HL-60 (cell line): Measurements from ENCODE around the gene ADAMTS17.

Source experiments
- DNase-seq, 2 experiments: peaks; one replicate each; pipeline ENCODE4 v3.0.0-alpha.2; 2010 to 2020; ENCODE audit warnings: low read depth in 1 of 2, low spot score in 1 of 2
- H3K27ac ChIP-seq: fragments of 250-450 bp; sonication (Bioruptor Pico); replicated peaks from 2 replicates; pipeline ENCODE4 v1.5.1; 2020; ENCODE audit warnings: mild to moderate bottlenecking, moderate library complexity
- H3K27me3 ChIP-seq: fragments of 250-450 bp; sonication (Bioruptor Pico); 2 replicates; pipeline ENCODE4 v1.5.1; 2021; ENCODE audit warnings: mild to moderate bottlenecking, moderate library complexity; ENCODE audit not compliant: insufficient read depth, poor library complexity, severe bottlenecking
- H3K4me3 ChIP-seq: replicated peaks from 2 replicates; pipeline ENCODE4 v1.5.1; 2011; ENCODE audit warnings: mild to moderate bottlenecking, control low read depth, low read length; ENCODE audit not compliant: insufficient read depth
- GABPA ChIP-seq: IDR thresholded peaks from 2 replicates; pipeline ENCODE4 v1.6.1; 2012; ENCODE audit warnings: low read depth
- POLR2AphosphoS5 ChIP-seq: IDR thresholded peaks from 2 replicates; pipeline ENCODE4 v1.6.1; 2012; ENCODE audit warnings: low read depth
- SPI1 ChIP-seq: IDR thresholded peaks from 2 replicates; pipeline ENCODE4 v1.6.1; 2012; ENCODE audit warnings: low read depth, mild to moderate bottlenecking, borderline replicate concordance
- TF ChIP-seq, protein P1 (sequence below): IDR thresholded peaks from 2 replicates; pipeline ENCODE4 v1.6.1; 2012; ENCODE audit warnings: low read depth; ENCODE audit not compliant: insufficient replicate concordance
- TF ChIP-seq, protein P2 (sequence below): IDR thresholded peaks from one replicate; pipeline ENCODE4 v1.5.1; 2011; ENCODE audit warnings: low read length, control low read depth, inconsistent platforms; ENCODE audit not compliant: insufficient read depth

ADAMTS17 gene

DNA sequence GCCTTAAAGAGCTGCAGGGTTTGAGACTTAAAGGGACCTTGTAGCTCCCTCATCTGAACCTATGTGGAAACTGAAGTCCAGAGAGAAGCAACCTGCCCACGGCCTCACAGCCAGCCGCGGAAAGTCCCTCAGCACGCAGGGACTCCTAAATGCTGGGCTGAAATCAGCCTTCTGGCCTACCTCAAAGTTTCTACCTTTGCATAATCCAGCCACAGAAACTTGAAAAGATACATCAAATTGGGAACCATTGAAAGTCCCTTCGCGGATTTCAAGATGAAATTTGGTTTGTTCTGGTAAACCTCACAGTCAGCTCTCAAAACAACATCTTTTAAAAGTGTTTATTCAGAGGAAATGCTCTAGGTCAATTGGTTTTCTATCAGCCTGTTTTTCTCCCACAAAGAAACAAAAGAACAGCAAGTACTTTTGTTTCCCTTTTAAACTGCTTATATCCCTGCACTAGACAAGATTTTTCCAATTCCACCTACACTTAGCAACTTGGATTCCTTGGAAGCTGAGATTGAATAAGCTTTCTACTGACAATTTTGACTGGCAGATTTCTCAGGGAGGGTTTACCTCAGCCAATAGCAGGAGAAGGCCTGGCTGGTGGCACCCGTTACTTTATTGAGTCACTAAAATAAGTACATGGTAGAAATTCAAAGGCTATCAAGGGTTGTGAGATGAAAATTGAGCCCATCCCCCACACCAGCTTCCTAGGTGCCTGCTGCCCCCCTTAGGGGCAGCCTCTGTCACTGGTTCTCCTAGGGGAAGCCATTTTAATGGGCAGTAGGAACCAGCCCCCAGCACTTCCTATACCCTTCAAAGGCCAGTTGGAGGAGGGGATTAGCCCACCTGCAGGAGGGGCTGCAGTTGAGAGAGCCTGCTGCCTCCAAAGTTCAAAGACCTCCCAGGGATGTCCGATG lies 171.2 kb downstream of the ADAMTS17 start:
- Histone ChIP-seq H3K27ac (no peak overlapping the region), H3K4me3 (no peak overlapping the region), H3K27me3 (no peaks in the 10 kb centered on the region)
- no peak for DNase-seq
- TF ChIP-seq SPI1 (no peak), GABPA (no peak), POLR2AphosphoS5 (no peak)
- TF ChIP-seq, protein P1, sequence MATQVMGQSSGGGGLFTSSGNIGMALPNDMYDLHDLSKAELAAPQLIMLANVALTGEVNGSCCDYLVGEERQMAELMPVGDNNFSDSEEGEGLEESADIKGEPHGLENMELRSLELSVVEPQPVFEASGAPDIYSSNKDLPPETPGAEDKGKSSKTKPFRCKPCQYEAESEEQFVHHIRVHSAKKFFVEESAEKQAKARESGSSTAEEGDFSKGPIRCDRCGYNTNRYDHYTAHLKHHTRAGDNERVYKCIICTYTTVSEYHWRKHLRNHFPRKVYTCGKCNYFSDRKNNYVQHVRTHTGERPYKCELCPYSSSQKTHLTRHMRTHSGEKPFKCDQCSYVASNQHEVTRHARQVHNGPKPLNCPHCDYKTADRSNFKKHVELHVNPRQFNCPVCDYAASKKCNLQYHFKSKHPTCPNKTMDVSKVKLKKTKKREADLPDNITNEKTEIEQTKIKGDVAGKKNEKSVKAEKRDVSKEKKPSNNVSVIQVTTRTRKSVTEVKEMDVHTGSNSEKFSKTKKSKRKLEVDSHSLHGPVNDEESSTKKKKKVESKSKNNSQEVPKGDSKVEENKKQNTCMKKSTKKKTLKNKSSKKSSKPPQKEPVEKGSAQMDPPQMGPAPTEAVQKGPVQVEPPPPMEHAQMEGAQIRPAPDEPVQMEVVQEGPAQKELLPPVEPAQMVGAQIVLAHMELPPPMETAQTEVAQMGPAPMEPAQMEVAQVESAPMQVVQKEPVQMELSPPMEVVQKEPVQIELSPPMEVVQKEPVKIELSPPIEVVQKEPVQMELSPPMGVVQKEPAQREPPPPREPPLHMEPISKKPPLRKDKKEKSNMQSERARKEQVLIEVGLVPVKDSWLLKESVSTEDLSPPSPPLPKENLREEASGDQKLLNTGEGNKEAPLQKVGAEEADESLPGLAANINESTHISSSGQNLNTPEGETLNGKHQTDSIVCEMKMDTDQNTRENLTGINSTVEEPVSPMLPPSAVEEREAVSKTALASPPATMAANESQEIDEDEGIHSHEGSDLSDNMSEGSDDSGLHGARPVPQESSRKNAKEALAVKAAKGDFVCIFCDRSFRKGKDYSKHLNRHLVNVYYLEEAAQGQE, result no peak
- TF ChIP-seq, protein P2, sequence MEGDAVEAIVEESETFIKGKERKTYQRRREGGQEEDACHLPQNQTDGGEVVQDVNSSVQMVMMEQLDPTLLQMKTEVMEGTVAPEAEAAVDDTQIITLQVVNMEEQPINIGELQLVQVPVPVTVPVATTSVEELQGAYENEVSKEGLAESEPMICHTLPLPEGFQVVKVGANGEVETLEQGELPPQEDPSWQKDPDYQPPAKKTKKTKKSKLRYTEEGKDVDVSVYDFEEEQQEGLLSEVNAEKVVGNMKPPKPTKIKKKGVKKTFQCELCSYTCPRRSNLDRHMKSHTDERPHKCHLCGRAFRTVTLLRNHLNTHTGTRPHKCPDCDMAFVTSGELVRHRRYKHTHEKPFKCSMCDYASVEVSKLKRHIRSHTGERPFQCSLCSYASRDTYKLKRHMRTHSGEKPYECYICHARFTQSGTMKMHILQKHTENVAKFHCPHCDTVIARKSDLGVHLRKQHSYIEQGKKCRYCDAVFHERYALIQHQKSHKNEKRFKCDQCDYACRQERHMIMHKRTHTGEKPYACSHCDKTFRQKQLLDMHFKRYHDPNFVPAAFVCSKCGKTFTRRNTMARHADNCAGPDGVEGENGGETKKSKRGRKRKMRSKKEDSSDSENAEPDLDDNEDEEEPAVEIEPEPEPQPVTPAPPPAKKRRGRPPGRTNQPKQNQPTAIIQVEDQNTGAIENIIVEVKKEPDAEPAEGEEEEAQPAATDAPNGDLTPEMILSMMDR, result no peak

DNA sequence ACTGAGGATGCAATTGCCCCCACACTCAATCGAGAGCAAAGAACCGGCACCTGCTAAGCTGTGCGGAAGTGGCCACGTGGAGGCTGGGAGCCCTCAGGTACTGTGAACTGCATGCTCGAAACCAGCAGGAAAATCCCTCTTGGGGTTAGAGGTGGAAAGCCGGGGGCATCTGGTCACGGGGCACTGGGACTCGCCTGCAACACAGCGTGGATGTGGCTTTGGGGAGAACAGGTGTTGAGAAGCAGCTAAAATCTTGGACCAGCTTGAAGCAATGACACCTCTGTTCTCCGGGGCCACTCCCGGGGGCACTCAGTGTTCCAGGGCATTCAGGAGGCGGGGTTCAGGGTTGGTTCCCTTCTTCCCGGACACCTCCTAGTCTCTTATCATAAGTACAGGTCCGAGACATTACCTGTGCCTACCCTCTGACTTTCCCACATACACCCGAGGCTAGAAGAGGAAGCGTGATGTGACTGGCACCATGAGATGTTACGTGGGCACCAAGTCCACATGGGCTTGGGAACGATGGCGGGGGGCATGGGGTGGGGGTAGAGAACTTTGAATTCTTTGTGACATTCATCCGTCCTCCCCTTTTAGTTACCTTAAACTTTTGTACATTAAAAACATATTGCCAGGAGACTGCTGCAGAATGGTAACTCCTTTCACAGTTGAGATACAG lies 172.0 kb downstream of the ADAMTS17 start:
- TF ChIP-seq POLR2AphosphoS5, result no peak
- TF ChIP-seq, protein P2, result no peak
- no peak for TF ChIP-seq GABPA
- TF ChIP-seq, protein P1, result no peak
- TF ChIP-seq SPI1, result no peak
- Histone ChIP-seq H3K27ac (no peak overlapping the region), H3K27me3 (no peaks in the 10 kb centered on the region), H3K4me3 (no peak overlapping the region)
- DNase-seq, result no peak

DNA sequence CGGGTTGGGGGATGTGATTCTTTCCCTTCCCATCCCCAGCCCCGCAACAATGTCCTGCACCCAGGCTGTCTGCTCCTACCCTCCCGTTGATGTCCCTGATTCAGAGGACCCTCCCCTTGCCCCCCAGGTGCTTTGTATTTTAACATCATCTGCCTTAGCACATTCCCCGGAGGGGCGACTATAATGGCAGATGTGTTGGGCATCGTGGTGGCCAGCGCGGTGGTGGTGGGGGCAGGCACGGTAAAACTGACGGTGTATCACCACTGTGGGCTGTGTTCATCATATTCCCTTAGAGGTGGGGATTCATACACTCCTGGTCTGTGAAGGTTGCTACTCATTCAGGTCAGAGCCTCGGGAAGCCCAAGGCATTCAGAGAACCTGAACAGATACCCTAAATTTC lies 173.0 kb downstream of the ADAMTS17 start:
- Histone ChIP-seq H3K27ac (no peak overlapping the region), H3K4me3 (no peak overlapping the region), H3K27me3 (no peaks in the 10 kb centered on the region)
- DNase-seq, result no peak
- TF ChIP-seq, protein P1, result no peak
- TF ChIP-seq SPI1 (no peak), GABPA (no peak)
- TF ChIP-seq, protein P2, result no peak
